Stimulated activated CD8-positive, alpha-beta memory T cell treated with anti-CD3 and anti-CD28 coated beads, Interleukin-2, amount 100 ng/mL, for 48 hours (primary cell): ENCODE data around the gene TSHR.

Experiments used
- DNase-seq, 2 donors: peaks; one replicate each; pipeline ENCODE4 v3.0.0-alpha.2; 2020; ENCODE audit warnings: low read depth in 2 of 2

TSHR gene

GRCh38 chr14:81133400-81133799, 178.0 kb downstream of the TSHR start:
- no peak for DNase-seq

GRCh38 chr14:81137316-81137715, 181.9 kb downstream of the TSHR start:
- no peak for DNase-seq

GRCh38 chr14:81138429-81138828, 183.0 kb downstream of the TSHR start:
- no peak for DNase-seq

- no peak for DNase-seq
These were observed 186.0 kb downstream of the TSHR start for GRCh38 chr14:81141426-81141825.

- DNase-seq = no peak
These were observed 188.4 kb downstream of the TSHR start for GRCh38 chr14:81143793-81144192.

GRCh38 chr14:81144824-81145603, 189.6 kb downstream of the TSHR start:
- no peak for DNase-seq

- no peak for DNase-seq
These were observed 191.9 kb downstream of the TSHR start for GRCh38 chr14:81147140-81147897.

- no peak for DNase-seq
These were observed 193.2 kb downstream of the TSHR start for GRCh38 chr14:81148635-81149034.

- no peak for DNase-seq
These were observed 197.8 kb downstream of the TSHR start for GRCh38 chr14:81153187-81153586.

- no peak for DNase-seq
These were observed 202.0 kb downstream of the TSHR start for GRCh38 chr14:81157431-81157830.

GRCh38 chr14:81161088-81161487, 205.7 kb downstream of the TSHR start:
- DNase-seq = no peak

GRCh38 chr14:81161749-81162148, 206.3 kb downstream of the TSHR start:
- no peak for DNase-seq

- DNase-seq = no peak
These were observed 207.5 kb downstream of the TSHR start for GRCh38 chr14:81162941-81163340.

- peak; percentile 32 to 55 for DNase-seq
These were observed 208.8 kb downstream of the TSHR start for GRCh38 chr14:81164167-81164774.

GRCh38 chr14:81165188-81165587, 209.8 kb downstream of the TSHR start:
- DNase-seq = no peak

- DNase-seq = no peak
These were observed 210.7 kb downstream of the TSHR start for GRCh38 chr14:81166121-81166520.

- no peak for DNase-seq
These were observed 213.8 kb downstream of the TSHR start for GRCh38 chr14:81169267-81169666.

- DNase-seq = no peak
These were observed 214.3 kb downstream of the TSHR start for GRCh38 chr14:81169711-81170103.

- DNase-seq = peak; percentile 76 to 80
These were observed 214.8 kb downstream of the TSHR start for GRCh38 chr14:81170104-81170828.

- no peak for DNase-seq
These were observed 215.4 kb downstream of the TSHR start for GRCh38 chr14:81170829-81171195.

- DNase-seq = no peak
These were observed 216.9 kb downstream of the TSHR start for GRCh38 chr14:81172353-81172752.

- no peak for DNase-seq
These were observed 217.5 kb downstream of the TSHR start for GRCh38 chr14:81172881-81173280.
